ENCODE measurements around the gene MIB2.

- TF ChIP-seq, protein P1, sequence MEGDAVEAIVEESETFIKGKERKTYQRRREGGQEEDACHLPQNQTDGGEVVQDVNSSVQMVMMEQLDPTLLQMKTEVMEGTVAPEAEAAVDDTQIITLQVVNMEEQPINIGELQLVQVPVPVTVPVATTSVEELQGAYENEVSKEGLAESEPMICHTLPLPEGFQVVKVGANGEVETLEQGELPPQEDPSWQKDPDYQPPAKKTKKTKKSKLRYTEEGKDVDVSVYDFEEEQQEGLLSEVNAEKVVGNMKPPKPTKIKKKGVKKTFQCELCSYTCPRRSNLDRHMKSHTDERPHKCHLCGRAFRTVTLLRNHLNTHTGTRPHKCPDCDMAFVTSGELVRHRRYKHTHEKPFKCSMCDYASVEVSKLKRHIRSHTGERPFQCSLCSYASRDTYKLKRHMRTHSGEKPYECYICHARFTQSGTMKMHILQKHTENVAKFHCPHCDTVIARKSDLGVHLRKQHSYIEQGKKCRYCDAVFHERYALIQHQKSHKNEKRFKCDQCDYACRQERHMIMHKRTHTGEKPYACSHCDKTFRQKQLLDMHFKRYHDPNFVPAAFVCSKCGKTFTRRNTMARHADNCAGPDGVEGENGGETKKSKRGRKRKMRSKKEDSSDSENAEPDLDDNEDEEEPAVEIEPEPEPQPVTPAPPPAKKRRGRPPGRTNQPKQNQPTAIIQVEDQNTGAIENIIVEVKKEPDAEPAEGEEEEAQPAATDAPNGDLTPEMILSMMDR (IDR thresholded peaks at IDR 0.05): no peak
- TF ChIP-seq POLR2A (IDR thresholded peaks at IDR 0.05): no peak
Observed at GRCh38 chr1:1614204-1614953, 921 bp upstream of the MIB2 start.

Measured in right lobe of liver (tissue), 4 donors.